GM21723 (cell line): ENCODE data around the gene GDF9.

Experiments
- ATAC-seq: cut with Tn5 transposase; IDR thresholded peaks from one replicate; pipeline ENCODE4 v1.9.1; 2021; ENCODE audit warnings: mild to moderate bottlenecking, moderate library complexity; ENCODE audit not compliant: unreplicated experiment

The GDF9 gene, protein sequence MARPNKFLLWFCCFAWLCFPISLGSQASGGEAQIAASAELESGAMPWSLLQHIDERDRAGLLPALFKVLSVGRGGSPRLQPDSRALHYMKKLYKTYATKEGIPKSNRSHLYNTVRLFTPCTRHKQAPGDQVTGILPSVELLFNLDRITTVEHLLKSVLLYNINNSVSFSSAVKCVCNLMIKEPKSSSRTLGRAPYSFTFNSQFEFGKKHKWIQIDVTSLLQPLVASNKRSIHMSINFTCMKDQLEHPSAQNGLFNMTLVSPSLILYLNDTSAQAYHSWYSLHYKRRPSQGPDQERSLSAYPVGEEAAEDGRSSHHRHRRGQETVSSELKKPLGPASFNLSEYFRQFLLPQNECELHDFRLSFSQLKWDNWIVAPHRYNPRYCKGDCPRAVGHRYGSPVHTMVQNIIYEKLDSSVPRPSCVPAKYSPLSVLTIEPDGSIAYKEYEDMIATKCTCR

DNA sequence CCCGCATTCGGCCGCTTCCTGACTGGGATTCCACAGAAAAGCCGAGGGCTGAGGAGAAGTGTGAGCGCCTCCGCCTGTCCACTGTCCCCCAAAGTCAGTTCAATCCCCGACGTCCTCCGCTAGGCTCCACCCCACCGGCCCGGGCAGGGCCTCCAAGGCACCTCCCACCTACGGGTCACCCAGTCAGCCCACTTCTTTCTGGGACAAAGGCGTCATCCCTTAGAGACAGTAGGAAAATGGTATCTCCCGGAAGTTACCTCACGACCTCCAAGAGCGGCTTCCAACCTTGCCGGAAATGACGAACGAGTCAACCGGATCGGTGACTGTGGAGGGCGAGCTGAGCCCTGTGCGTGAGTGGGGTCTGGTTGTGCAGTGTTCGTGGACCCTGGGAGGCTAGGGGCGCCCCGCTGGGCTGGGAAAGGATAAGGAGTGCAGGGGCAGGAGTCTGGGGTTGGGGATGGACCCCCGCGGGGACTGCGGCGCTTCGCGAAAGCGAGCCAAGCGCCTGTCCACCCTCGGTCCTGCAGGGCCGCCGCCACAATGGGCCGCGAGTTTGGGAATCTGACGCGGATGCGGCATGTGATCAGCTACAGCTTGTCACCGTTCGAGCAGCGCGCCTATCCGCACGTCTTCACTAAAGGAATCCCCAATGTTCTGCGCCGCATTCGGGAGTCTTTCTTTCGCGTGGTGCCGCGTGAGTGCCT lies at the start of gene GDF9, which contains the start of gene UQCRQ:
GDF9 (minus strand) TSS at position 128 of the 704 bp plus-strand sequence. CDS start 1,936 bp downstream, outside the sequence.
UQCRQ (plus strand) TSS at position 301 of the 704 bp plus-strand sequence; CDS start at position 541, 240 bp downstream.
- ATAC-seq: peak; percentile 98

DNA sequence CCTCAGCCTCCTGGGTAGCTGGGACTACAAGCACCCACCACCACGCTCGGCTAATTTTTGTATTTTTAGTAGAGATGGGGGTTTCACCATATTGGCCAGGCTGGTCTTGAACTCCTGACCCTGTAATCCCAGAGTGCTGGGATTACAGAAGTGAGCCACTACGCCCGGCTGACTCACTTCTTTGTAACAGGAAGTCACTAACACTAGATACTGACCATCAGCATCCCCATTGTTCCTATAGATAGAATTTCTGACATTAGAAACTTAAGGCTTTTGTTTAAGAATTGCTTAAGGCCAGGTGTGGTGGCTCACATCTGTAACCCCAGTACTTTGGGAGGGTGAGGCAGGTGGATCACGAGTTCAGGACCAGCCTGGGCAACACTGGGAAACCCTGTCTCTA lies 49.4 kb upstream of the GDF9 start:
- no peak for ATAC-seq

DNA sequence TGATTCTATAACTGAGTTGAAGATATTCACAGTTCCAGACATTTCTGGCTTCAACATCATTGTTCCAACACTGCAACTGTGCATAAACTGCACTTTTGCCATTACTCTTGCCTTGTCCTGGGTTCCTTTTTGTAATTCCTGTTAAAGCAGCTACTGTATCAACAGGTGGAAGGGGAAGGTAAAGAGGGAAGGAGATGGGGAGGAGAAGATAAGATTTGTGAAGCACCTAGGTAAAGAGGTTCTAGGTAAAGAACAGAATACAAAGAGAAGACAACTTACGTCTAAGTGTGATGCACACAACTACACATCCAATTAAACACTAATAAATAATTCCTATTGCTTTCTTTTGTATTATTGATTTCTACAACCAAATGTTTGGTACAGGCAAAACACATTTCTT lies 43.4 kb upstream of the GDF9 start:
- no peak for ATAC-seq

DNA sequence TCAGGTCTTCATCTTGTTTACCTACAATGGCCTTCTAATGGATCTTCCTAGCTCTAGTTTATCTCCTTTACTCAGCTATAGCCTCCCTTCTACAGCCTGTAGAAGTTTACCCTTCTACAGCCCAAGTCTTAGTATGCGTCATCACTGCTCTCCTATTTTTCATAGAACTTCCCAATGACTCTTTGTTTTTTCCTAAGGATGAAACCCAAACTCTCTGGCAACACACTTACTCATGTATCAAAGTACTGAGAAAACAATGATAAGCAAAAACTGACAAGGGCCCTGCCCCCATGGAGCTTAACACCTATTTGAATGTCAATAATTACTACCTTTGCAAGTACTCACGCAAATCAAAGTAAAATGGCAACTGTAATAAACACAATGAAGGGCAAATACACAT lies 40.9 kb upstream of the GDF9 start:
- ATAC-seq: no peak

DNA sequence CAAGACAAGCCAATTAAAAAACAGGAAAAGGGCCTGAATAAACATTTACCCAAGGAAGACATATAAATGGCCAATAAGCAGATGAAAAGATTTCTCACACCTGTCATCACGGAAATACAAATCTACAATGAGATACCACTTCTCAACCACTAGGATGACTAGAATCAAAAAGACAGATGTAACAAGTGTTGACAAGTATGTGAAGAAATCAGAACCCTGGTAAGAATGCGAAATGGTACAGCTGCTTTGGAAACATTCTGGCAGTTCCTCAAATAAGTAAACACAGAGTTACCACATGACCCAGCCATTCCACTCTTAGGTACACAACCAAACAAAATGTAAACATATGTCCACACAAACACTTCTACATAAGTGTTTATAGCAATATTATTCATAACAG lies 39.7 kb upstream of the GDF9 start:
- ATAC-seq: no peak

DNA sequence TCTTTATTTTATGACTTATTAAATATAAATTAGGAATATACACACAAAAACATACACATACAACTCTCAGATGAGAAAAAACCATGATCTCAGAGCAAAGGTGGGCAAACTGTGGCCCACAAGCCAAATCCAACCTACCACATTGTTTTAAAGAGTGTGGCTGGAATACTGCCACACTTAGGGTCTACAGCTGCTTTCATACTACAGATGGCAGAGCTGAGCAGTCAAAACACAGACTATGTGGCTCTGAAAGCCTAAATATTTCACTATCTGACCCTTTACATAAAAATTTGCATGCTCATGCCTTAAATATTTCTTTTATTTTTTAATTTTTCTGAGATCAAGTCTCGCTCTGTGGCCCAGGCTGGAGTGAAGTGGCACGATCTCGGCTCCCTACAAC lies 35.5 kb upstream of the GDF9 start:
- no peak for ATAC-seq

DNA sequence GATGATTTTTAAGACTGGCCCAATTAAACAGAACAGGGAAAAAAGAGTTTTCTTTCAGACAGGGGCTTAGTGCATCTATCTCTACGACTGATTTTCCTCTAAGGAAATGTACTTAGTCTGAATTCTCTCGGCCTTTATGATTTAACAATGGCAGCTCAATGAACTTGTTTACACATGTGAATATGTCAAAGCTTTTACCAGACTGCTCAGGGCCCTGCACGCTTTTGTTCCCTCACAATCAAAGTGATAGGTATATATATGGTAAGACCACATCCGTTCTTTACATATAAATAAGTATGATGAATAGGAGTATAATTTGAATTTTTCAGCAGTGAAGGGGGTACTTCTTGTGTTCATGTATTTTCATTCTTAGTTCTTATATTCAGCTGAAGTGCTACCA lies 34.8 kb upstream of the GDF9 start:
- no peak for ATAC-seq

DNA sequence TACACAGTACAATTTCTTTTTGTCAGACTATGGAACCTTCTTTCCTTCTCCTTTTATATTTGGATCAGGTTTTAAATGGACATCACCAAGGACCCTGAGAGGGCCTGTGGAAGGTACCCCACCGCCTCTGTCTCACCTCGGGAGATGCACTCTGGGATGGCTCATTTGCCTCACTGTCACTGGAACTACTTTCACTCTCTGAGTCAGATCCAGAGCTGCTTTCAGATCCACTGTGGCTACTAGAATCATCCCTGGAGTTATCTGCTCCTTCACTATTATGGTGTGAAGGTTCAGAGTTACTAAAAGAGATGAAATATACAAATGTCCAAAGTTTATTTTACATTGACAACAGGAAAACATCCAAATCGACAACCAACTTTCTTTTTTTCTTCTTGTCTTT lies 31.8 kb upstream of the GDF9 start:
- ATAC-seq: no peak

DNA sequence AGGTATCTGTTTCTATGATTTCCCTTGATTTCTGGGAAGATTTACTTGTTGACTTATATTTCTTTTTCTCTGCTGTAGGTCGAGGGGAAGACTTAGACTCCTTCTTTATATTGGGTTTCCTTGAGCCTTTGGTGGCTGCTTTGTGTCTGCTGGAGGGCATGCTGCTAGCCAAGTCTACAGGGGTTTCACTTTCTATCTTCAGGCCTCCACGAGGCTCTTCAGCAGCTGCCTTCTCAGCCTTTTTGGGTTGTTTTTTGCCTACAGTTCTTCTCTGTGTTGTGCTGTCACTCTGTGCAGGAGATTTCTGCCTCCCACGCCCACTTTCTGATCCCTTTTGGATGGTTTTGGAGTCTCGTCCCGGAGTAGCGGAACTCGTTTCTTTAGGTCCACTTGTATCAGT lies 30.4 kb upstream of the GDF9 start:
- ATAC-seq: no peak

DNA sequence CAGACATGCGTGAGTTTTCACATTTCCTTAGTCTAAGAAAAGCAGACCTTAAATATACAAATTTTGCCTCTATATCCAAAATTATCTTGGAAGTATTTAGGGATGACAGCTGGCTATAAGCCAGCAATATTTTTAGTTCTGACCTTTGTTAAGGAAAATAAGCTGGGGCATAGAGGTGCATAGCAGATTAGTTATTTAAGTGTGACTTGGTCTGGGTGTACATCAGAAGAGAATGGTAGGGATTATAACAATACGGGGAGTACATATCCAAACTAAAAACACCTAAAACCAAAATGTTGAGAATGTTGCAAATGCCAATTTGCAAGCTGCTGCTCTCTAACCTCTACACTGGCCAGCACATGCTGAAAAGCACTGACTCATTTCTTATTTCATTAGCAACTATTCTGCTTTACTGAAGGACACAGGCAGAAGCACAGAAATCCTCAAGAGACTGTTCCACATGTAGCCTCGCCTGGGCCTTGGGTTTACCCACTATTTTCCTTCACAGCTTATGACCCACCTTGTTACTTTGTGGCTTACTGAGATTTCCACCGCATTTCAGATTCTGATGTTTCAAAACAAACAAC lies 29.5 kb upstream of the GDF9 start:
- no peak for ATAC-seq

DNA sequence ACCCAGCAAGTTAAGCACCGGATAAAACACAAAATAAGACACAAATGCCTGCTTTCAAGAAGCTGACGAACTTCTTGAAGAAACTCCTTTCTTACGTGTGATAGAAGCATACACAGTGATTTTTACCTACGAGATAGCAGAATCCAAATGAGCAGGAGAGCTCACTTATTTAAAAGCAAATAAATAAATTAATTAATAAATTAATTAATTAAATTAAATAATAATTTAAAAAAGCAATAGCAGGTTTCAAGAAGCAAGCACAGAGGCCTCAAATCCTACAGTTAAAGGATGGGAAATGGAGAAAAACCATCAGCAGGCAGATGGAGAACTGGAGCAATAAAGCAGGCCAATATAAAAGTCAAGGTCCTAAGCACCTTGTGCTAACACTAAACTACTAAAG lies 24.5 kb upstream of the GDF9 start:
- ATAC-seq: no peak

DNA sequence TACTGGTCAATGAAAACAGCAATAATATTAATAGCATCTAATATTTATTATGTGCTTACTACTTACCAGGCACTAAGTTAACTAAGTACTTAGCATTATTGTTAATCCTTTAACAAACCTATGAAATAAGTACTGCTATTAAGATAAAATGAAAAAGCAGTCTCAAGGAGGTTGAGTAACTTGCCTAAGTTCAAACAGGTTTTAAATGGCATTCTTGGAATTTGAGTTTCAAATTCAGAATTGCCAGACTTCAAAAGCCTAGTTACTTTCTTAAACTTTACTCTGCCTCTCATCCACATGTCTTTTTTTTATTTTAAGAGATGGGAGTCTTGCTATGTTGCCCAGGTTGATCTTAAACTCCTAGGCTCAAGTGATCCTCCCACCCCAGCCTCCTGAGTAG lies 23.2 kb upstream of the GDF9 start:
- no peak for ATAC-seq

DNA sequence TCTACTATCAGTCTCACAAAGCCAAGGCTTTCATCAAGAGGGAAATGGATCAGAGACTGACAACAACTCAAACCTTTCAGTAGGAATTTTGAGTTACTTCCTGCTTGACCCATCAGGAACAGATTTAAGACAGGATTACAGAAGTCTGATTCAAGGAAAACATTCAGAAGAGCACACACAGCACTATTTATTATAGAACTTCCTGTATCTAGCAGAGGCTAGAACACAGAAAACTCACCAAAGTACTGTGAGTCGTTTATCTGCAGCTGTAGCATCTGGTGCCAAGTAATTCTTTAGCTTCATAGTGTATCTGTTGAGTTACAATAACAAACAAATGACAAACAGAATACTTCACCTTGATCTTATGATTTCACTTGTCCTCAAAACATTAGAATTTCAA lies 21.0 kb upstream of the GDF9 start:
- no peak for ATAC-seq

DNA sequence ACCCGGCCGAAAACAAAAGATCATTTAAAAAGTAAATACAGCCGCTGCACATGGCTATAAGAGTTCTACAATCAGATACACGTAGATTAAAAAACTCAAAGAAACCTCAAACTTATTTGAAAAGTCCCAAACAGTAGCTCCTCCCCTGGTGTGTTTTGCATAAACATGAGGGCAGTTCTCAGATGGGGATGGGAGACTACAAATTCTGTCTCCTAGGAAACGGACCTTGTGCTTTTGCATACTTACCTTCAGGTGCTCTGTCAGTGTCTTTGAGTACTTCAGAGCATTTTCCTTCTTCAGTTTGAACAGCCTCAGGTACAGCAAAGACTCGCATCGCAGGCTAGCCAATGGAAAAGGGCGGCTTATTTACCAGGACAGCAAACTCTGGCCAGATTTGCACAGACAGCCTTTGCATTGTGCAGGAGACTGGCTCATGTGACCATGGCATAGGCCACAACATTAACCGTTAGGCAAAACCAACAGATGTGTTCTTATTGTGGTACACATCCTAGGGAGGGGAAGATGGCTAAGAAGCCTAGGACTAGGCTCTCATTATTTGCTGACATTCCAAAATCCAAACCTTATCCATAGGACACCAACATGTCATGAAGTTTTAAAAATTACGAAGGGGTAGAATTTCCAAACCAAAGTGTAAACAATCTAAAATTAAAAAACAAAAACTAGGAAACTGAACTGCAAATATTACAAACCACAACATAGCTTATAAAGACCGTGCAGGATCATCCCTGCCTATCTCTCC lies 20.0 kb upstream of the GDF9 start:
- ATAC-seq: no peak

DNA sequence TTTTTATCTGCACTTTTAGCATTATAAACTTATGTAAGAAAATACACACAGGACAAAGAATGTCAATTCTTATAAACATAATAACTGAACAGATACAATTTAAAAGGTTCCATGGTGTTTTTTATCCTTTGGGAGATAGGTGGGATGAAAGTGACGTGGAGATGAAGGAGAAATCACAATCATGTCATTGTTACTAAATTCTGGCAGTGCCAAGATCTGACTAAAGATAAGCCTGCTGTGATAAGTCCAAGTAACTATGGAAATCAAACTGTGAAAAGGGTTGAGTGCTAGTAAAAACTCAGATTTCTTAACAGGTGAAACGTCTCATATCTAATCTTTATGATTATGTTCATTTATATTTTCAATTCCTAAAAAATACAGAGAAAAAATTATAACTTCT lies 18.3 kb upstream of the GDF9 start:
- ATAC-seq: no peak

DNA sequence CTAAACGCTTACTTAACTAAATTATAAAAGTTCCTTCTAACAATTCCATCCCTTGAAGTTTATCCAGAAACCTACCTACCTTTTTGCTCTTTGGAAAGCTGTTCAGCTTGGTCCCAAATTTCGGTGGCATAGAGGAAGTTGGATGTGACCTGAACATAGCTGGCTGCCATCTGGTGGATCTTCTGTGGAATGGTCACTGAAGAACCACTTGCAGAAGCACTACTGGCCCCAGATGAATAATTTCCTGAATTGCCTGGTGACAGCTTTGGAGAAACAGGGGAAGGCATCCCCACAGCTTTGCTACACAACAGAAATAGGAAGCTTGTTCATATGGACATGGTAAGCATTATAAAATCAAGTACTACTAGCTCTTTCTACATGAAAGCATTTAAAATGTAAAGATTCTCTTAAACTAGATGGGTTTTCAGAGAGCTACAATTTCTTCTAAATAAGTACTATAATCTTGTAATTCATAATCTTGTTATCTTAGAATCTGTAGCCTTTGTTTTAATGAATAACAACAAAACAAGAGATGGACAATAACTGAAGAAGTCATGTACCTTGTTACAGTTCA lies 17.1 kb upstream of the GDF9 start:
- peak; percentile 54 for ATAC-seq

DNA sequence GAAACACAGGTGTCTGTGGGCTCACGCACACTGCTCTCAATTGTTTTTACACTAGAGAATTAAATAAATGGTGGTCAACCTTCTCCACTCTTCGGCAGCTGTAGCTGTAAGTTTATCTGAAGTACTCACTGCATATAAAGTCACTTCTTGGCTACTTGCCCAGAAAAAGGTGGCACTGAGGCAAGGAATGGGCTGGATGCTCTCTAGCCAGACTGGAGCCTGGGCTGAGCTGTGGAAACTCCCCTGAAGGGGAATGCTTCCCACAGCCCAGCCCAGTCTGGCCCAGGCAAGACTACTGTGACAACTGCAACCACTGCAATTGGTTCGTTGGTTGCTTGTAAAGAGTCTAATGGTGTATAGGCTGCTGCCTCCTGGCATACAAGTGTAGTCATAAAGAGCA lies 11.7 kb upstream of the GDF9 start:
- ATAC-seq: no peak

DNA sequence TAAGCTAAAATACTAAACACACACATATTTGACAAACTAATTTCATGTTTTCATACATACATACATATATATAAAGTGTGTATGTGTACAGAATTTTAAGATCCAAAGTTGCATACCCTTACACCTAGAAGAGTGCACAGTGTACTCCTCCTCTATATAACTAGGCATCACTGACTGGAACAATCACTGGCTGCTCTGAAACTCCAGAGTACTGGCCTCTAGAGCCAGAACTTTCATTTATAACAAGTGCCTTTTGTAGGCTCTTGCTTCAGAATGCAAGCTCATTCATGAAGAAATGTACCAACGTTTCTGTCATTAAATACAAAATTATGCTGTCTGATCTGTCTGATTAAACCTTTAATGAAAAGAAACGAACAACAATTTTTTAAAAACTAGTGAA lies 11.2 kb upstream of the GDF9 start:
- no peak for ATAC-seq

DNA sequence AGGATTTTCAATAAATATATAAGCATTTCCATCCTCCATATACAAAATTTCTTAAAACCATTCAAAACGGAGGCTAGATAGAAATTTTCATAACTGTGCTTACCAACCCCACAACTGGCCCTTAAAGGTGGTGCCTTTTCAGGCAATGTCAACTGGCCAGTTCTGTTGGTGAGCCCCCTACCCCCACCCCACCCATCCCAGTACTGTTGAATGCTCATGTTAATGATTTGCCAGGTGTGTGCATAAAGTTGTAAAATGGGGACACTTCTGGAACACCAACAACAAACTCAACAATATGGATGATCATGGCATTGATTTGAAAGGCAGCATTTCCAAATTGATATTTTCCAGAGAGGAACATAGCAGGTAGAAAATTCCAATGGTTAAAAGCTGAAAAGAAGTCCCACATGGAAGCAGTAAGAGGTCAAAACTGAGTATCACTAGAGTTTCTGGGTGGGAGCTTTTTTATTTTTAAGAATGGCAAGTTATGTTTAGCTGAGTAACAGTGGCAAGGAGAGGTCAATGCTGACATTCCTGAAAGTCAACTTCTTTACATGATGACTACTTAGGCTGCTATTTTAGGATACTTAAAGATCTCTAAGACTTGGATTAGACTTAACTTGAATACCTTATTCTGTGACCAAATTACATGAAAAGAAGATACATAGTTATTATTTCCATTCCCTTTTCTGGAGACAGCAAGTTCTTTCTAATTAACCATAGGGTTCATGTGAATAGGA lies 9.9 kb upstream of the GDF9 start:
- no peak for ATAC-seq

DNA sequence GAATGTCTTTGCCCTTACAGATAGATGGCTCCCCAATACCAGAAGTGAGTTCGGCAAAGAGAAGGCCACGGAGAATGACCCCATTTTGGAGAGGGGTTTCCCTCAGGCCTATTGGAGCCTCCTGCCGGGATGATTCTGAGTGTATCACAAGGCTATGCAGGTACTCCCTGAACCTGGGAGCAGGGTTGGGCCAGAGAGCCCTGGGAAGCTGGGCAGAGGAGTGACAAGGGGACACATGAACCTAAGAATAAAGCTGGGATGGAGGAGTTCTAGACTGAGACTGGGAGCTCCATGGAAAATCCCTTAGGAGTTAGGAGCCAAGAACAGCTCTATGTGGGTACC lies 7.6 kb upstream of the GDF9 start:
- ATAC-seq: no peak
